HG03558 (cell line): ENCODE data around the gene HMX1.

Experiments used
- ATAC-seq: cut with Tn5 transposase; IDR thresholded peaks from one replicate; pipeline ENCODE4 v1.9.1; 2021; ENCODE audit warnings: moderate number of reproducible peaks; ENCODE audit not compliant: unreplicated experiment; ENCODE audit errors: extremely low read depth

The HMX1 gene

GRCh38 chr4:8846826-8847225, 24.8 kb downstream of the HMX1 start:
- ATAC-seq = no peak

GRCh38 chr4:8846046-8846720, 25.5 kb downstream of the HMX1 start:
- no peak for ATAC-seq

GRCh38 chr4:8844976-8845690, 26.5 kb downstream of the HMX1 start:
- ATAC-seq = no peak

DNA sequence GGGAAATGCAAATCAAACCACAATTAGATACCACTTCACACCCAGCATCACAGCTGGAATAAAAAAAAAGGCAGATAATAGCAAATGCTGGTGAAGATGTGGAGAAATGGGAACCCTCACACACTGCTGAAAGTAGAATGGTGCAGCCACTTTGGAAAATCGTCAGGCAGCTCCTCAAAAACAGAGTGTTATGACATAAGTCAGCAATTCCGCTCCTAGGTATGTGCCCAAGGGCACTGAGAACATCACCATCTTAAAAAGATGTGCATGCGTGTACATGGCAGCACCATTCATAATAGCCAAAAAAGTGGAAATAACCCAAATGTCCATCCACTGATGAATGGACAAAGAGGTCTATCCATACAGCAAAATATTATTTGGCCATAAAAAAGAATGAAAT, 28.0 kb downstream of the HMX1 start:
- ATAC-seq = no peak

- ATAC-seq = no peak
Observed at GRCh38 chr4:8842614-8843013, 29.0 kb downstream of the HMX1 start.

- no peak for ATAC-seq
Observed at GRCh38 chr4:8841678-8842268, 29.9 kb downstream of the HMX1 start.

GRCh38 chr4:8840816-8841455, 30.7 kb downstream of the HMX1 start:
- no peak for ATAC-seq

DNA sequence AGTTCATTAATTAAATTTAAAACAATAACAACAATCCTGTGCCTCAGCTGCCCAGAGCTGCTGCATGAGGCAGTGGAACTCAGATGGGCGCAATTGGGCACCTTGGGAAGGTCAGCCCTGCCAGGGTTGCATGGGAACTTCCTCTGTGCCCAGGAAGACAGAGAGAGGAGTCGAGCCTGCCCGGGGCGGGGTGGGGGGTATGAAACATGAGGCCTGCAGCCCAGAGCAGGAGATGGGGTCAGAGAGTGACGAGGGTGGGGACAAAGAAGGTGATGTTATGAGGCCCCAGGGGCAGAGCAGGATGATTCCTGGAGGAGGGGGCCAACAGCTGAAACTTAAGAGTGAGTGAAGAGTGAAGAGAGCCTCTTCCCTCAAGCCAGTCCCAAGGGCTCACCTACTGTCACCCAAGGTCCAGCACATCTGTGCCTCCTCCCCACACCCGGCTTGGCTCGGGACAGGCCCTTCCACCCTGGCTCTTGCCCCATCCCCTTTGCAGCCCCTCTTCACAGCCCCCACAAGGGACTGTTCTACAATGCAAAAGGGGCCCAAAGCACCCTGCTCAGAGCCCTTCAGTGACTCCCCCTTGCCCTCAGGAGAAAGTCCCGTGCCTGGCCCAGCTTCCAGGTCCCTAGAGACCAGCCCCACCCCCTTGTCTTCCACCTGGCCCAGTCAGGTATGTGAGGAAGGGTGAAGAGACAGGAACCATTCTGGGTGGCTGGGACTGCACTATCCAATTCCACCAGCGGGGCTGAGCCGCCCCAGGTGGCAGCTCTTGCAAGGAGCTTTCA, 31.4 kb downstream of the HMX1 start:
- no peak for ATAC-seq

DNA sequence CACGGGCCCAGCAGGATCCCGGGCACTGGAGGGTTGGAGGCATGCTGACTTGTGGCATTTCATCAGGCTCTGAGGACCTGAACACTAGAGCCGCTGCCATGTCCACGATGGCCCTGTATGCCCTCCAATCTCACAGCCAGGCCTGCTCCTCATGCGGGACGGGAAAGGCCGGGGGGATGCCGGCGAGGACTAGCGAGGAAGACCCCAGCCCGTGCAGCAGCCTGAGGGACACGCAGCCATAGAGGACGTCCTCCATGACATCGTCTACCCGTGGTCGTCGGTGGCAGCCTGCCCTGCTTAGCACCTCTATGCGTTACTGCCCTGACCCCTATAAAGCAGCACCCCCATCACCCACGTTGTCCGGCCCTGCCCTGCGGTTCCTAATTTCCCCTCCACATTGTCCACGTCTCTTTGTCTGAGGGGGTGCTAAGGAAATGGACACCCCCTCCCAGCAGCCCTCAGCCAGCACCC, 32.6 kb downstream of the HMX1 start:
- no peak for ATAC-seq

- no peak for ATAC-seq
Observed at GRCh38 chr4:8838296-8838960, 33.2 kb downstream of the HMX1 start.

GRCh38 chr4:8837181-8837841, 34.3 kb downstream of the HMX1 start:
- ATAC-seq = no peak

GRCh38 chr4:8836664-8837171, 34.9 kb downstream of the HMX1 start:
- ATAC-seq = no peak

GRCh38 chr4:8835521-8836365, 35.9 kb downstream of the HMX1 start:
- ATAC-seq = no peak

- ATAC-seq = no peak
Observed at GRCh38 chr4:8834681-8835220, 36.9 kb downstream of the HMX1 start.

DNA sequence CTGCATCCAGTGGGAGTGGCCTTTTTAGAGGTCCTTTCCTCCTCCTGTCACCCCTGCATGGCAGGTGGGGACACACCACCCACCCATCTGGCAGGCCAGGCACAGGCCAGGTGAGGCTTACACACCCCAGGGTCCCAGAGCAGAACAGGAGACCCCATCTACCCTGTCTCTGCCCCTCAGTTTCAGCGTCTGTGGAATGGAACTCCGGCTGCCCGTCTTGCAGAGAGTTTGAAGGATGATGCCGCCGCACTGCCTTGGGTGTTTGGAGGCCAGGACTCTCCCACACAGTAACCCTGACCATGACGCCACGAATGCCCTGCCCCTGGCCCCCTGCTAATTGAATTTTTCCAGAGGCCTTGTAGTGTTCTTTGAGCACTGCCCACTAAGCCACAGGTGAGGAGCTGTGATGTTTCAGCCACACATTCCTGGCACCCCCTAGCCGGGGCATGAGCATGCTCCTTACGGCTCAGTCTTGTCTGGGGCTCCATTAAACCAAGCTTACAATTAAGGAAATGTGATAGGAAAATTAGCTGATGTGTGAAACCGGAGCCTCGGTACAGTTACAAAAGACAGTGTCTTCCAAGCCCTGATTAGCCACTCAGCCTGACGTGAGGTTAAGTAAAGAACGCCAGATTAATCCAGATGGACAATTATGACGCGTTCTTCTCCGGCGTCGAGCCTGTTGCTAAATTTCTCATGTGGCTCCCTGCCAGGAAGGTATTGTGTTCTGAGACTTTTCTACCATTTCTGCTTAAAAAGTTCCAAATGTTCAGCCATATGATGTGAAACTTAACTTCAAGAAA, 39.3 kb downstream of the HMX1 start:
- no peak for ATAC-seq

DNA sequence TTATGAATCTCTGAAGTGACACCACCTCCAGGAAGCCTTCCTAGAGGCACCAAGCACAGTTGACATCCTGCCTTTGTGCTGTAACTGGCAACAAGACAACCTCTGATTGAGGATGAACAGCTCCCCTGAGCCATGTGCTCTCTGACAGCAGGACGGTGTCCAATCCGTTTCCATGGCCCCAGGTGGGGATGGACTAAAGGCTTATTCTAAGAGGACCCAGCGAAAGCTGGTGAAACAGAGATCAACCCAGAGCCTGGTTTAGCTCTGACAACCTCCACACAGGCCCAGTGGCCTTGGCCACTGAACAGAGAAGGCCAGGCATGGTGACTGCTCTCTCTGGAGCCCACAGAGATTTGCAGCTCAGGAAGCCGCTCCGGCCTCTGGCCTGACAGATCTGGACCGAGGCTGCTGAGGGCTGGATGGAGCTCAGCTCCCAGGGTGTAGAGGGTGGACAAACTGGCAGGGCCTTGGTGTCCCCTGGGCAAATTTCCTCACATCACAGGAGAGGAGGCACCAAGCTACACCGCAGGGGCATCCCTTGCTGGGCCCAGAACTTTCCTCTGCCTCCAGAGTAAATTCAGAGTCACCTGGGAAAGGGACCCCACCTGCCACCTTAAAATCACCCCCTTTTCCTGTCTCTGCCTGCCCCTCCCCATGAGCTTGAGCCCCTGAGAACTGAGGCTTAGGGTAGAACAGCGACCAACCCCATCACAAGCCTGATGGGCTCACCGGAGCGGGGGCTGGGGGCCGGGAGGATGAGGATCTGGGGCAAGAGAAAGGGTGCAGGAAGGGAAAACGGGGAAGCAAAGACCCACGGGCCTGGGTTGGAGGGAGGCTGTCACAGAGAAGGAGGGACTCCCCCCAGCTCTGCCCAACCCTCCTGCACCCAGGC, 40.2 kb downstream of the HMX1 start:
- ATAC-seq = no peak
